RPMI8226 (cell line): Measurements from ENCODE around the gene NDC80.
A peak's percentile ranks its signal among the peaks of the same experiment; 100 is the strongest.
"Not testable (repeated sequence)": the region's sequence is repeated elsewhere in the genome, so short reads cannot be mapped to it uniquely, and the experiment has no call there.

Experiments used
- DNase-seq: peaks from one replicate; pipeline ENCODE4 v3.0.0-alpha.2; 2015

The NDC80 gene

DNA sequence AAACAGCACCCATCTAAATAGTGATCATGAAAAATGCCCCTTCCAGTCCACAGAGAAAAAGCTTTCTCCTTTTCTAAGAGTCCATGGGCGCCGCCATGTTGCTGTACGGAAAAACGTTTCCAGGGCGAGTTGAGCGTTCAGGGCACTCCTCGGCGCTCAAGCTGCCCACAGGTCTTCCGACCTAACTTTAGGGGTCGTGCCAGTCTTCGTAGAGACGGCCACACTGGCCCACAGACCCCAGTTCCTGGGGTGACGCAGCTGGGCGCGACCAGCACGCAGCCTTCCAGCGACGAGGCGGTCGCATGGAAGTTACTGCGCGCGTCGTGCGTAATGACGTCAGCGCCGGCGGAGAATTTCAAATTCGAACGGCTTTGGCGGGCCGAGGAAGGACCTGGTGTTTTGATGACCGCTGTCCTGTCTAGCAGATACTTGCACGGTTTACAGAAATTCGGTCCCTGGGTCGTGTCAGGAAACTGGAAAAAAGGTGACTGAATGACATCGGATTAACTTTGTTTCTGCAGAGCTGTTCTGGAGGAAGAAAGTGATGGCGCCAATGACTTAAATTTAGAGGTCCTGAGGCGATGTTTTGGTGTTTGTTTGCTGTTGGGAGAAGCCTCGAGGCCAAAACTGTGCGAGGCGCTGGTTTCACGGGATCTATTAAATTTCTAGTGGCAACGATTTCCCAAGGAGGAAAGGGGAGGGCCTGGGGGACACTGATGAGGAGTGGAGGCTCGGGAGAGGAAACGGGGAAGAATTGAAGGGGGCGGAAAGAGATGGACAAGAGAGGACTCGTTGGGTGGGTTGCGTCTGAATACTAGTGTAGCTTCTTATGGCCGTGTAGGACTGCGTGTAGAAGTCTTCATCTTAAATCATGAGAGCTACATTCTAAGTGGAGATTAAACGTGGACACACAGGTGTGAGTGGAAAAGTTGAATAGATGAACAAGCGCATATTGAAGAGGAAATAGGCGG lies at the start of gene NDC80, which contains the start of gene METTL4:
Gene NDC80, plus strand, starts transcription at position 358 of the 971 bp plus-strand sequence. CDS start 1,429 bp downstream, outside the sequence.
Gene METTL4, minus strand, starts transcription at position 306 of the 971 bp plus-strand sequence. CDS start 4,289 bp downstream, outside the sequence.
- DNase-seq = peak; percentile 95

DNA sequence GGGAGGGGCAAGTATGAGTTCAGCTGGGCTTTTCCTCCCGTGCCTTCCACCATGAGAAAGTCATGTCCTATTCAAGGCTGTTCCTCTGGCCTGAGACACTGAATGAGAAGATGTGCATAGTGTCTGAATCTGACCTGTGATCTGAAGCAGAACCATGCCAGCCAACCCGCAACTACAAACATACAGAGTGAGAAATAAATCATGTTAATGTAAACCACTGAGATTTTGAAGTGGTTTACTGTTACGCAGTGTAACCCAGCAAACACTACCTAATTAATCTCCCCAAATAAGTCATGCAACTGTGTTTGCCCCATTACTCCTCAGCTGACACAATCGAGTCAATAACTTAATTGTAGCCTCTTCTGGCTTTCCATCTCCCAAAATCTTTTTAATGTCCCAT lies 49.2 kb upstream of the NDC80 start:
- DNase-seq = no peak

- DNase-seq = not testable (repeated sequence)
Observed at GRCh38 chr18:2524794-2525198, 46.6 kb upstream of the NDC80 start.

GRCh38 chr18:2526329-2526728 lies 45.0 kb upstream of the NDC80 start:
- DNase-seq = no peak

DNA sequence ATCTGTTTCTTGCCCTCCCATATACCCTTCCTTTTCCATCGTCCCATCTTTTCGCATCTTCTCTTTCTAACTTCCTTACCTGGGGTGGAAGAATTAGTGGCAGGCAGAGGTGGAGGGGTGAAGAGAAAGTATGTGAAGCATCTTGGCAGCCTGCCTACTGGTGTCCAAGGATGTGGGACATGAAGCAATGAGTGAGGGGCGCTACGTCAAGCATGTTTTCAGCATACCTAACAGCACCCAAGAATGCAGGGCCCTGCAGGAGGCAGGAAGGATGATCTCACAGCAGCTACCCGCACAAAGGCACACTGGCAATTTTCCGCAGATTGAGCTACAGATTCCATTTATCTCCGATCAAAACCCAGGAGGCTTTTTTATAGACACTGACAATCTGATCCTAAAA lies 42.2 kb upstream of the NDC80 start:
- no peak for DNase-seq

GRCh38 chr18:2531751-2532150 lies 39.6 kb upstream of the NDC80 start:
- no peak for DNase-seq

DNA sequence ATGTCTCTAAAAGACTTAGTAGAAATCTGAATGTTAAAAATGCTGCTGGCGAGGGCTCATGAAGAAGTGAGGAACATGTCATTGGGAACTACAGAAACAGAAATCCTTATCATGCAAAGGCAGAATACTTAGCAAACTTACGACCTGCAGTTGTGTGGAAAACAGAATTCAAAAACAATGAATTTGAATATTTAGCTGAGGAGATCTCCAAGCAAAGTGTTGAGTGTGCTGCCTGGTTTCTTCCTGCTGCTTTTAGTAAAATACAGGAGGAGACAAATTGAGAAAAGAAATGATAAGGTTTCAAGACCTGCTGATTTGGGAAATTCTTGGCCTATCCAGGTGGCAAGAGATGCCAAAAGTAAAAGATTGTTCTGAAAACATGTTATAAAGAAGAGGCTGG lies 38.6 kb upstream of the NDC80 start:
- DNase-seq = no peak

GRCh38 chr18:2534906-2535305 lies 36.5 kb upstream of the NDC80 start:
- no peak for DNase-seq

GRCh38 chr18:2535419-2535910 lies 35.9 kb upstream of the NDC80 start:
- no peak for DNase-seq

DNA sequence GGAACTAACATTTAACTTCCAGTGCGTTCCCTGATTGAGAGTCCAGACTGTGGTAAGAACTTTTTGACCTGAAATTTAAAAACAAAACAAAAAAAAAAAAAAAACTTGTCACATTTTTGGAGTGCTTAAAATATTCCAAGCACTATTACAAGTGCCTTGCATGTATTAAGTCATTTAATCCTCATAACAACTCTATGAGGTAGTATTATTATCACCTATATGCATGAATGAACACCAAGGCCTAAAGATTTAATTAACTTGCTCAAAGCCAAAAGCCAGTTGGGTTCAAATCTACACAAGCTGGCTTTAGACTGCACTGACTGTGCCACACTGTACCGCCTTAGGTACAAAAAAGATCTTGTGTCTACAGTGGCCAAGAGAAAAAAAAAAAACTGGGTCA lies 35.3 kb upstream of the NDC80 start:
- DNase-seq = no peak

DNA sequence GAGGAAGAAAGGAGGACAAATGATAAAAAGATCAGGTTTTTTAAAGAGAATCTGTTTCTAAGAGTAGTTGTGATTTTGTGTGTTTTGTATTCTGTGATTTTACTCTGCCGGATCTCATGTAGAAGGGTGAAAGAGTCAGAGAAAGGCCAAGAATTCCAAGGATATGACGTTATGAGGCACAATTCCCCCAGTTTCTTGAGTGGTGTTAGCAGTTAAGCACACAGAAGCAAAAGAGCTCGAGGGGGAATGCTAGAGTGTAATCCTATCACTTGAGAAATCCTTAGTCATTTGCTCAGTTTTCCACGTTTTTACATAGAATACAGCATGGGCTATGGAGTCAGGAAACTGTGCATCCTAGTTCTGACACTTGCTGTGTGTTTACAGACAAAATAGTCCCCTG lies 34.9 kb upstream of the NDC80 start:
- DNase-seq = no peak

GRCh38 chr18:2537296-2537695 lies 34.1 kb upstream of the NDC80 start:
- DNase-seq = no peak

GRCh38 chr18:2538236-2538635 lies 33.1 kb upstream of the NDC80 start:
- DNase-seq = no peak

GRCh38 chr18:2538844-2539243 lies 32.5 kb upstream of the NDC80 start:
- no peak for DNase-seq

- no peak for DNase-seq
Observed at GRCh38 chr18:2540575-2540974, 30.8 kb upstream of the NDC80 start.

GRCh38 chr18:2541925-2542563 lies 29.3 kb upstream of the NDC80 start:
- DNase-seq = peak; percentile 14

- DNase-seq = no peak
Observed at GRCh38 chr18:2545155-2545554, 26.2 kb upstream of the NDC80 start.

DNA sequence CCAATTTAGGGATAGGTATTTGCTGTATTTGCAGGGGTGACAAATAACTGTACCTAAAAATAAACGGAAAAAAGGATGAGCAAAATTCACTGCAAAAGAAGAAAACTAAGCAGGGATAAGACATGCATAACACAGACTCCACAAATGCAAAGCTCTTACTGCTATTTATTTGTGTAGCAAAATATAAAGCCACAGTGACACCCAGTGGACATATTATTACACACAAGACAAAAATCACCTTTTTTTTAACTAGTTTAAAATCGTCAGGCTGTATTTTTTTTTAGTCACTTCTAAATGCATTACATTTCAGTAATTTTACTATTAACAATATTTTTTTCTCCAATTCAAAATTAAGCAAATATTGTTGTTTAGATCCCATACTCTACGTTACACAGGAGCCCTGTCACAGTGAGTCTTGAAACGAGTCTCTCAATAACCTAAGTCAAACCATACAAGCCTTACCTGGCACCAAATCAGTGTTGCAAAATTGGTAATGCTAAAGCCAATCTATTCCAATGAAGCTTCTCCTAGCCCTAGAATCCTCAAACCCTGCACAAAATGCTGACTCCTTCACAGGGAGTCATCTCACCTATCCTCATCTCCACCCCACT lies 23.8 kb upstream of the NDC80 start:
- peak; percentile 48 for DNase-seq

DNA sequence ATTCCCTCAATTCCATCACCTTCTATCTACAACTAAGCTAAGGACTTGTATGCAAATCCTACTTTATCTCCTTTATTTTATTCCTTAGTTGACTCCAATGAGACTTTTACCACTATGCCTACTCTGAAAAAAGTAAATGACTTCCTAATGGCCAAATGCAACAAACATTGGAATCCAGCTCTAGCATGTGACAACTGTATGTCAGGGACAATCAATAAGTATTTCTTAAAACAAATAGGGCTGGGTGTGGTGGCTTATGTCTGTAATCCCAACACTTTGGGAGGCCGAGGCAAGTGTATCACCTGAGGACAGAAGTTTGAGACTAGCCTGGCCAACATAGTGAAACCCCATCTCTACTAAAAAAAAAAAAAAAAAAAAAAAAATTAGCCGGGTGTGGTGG lies 21.9 kb upstream of the NDC80 start:
- no peak for DNase-seq

GRCh38 chr18:2551425-2551824 lies 19.9 kb upstream of the NDC80 start:
- DNase-seq = no peak

- DNase-seq = no peak
Observed at GRCh38 chr18:2554696-2555095, 16.7 kb upstream of the NDC80 start.

DNA sequence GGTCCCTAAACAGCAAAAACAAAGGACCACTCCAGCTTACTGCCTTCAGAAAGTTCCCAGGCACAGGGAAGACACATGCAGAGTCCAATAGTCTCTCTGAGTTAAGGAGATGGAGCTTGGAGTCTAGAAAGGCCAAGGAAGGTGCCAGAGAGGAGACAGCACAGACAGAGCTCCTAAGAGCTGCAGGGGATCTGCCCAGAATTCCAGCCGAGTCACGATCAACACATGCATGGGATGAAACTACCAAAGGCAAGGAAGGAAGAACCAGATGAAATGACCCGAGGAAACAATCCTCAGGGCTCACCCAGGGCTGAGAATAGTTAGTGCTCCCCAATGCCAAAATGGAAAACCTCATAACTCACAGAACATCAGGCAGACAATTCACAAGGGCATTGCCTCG lies 15.5 kb upstream of the NDC80 start:
- no peak for DNase-seq

- DNase-seq = no peak
Observed at GRCh38 chr18:2557536-2557935, 13.8 kb upstream of the NDC80 start.
